Neuronal stem cell (in vitro differentiated cells): Measurements from ENCODE around the gene EML5.

Source experiments
- DNase-seq: peaks from one replicate; pipeline ENCODE4 v3.0.0-alpha.2; 2013; ENCODE audit warnings: low spot score
- H2AFZ ChIP-seq: one replicate; pipeline ENCODE4 v1.6.1; 2013; ENCODE audit warnings: mild to moderate bottlenecking, low read length, inconsistent platforms
- H2AK5ac ChIP-seq: 2 replicates; pipeline ENCODE4 v1.6.1; 2013; ENCODE audit warnings: low read depth, mild to moderate bottlenecking, inconsistent platforms, low read length, moderate library complexity, mixed read lengths
- H2BK120ac ChIP-seq: 2 replicates; pipeline ENCODE4 v1.6.1; 2013; ENCODE audit warnings: low read depth, mild to moderate bottlenecking, inconsistent platforms, low read length, moderate library complexity, mixed read lengths
- H2BK12ac ChIP-seq: one replicate; pipeline ENCODE4 v1.6.1; 2013; ENCODE audit warnings: low read length, inconsistent platforms
- H2BK15ac ChIP-seq: 2 replicates; pipeline ENCODE4 v1.6.1; 2013; ENCODE audit warnings: mild to moderate bottlenecking, low read length, inconsistent platforms, mixed read lengths
- H2BK5ac ChIP-seq: one replicate; pipeline ENCODE4 v1.6.1; 2013; ENCODE audit warnings: inconsistent platforms, mild to moderate bottlenecking, low read length, moderate library complexity
- H3K14ac ChIP-seq: one replicate; pipeline ENCODE4 v1.6.1; 2013; ENCODE audit warnings: low read length, inconsistent platforms
- H3K18ac ChIP-seq: 2 replicates; pipeline ENCODE4 v1.6.1; 2013; ENCODE audit warnings: low read length, inconsistent platforms
- H3K23ac ChIP-seq: 2 replicates; pipeline ENCODE4 v1.6.1; 2013; ENCODE audit warnings: low read depth, mild to moderate bottlenecking, mixed read lengths, low read length, inconsistent platforms; ENCODE audit not compliant: poor library complexity
- H3K27ac ChIP-seq: replicated peaks from 3 replicates; pipeline ENCODE4 v1.5.1; 2013; ENCODE audit warnings: low read length, inconsistent platforms
- H3K27me3 ChIP-seq, 3 experiments: 2 replicates each; pipeline ENCODE4 v1.6.1; 2013; ENCODE audit warnings: low read length in 3 of 3, mild to moderate bottlenecking in 2 of 3, inconsistent platforms in 1 of 3, low read depth in 1 of 3, mixed read lengths in 1 of 3, moderate library complexity in 1 of 3; ENCODE audit not compliant: control insufficient read depth in 3 of 3, insufficient read depth in 3 of 3
- H3K36me3 ChIP-seq, 2 donors: replicated peaks in 1 of 2; 2 replicates each; pipeline ENCODE4 v1.6.1; 2013; ENCODE audit warnings: low read length in 2 of 2; ENCODE audit not compliant: control insufficient read depth in 2 of 2, insufficient read depth in 2 of 2
- H3K4ac ChIP-seq: 2 replicates; pipeline ENCODE4 v1.6.1; 2013; ENCODE audit warnings: inconsistent platforms, mild to moderate bottlenecking, low read length, moderate library complexity
- H3K4me1 ChIP-seq, 2 donors: 1 replicate in 1 of 2; 2 replicates in 1 of 2; pipeline ENCODE4 v1.6.1; 2013; ENCODE audit warnings: low read length in 2 of 2, low read depth in 1 of 2; ENCODE audit not compliant: control insufficient read depth in 2 of 2, insufficient read depth in 1 of 2
- H3K4me2 ChIP-seq: one replicate; pipeline ENCODE4 v1.6.1; 2013; ENCODE audit warnings: mild to moderate bottlenecking, low read length, inconsistent platforms; ENCODE audit not compliant: insufficient read depth, poor library complexity, severe bottlenecking
- H3K4me3 ChIP-seq, 2 donors: 2 replicates each; pipeline ENCODE4 v1.5.1; 2013; ENCODE audit warnings: low read length in 2 of 2, mild to moderate bottlenecking in 2 of 2, inconsistent platforms in 1 of 2, moderate library complexity in 1 of 2
- H3K79me1 ChIP-seq: one replicate; pipeline ENCODE4 v1.6.1; 2013; ENCODE audit warnings: low read depth, mild to moderate bottlenecking, inconsistent platforms, low read length, moderate library complexity
- H3K9ac ChIP-seq: one replicate; pipeline ENCODE4 v1.6.1; 2013; ENCODE audit warnings: mild to moderate bottlenecking, low read depth, low read length, inconsistent platforms; ENCODE audit not compliant: poor library complexity
- H3K9me3 ChIP-seq, 2 donors: replicated peaks in 1 of 2; 2 replicates each; pipeline versions ENCODE3 to v1.6.1; 2013; ENCODE audit warnings: low read length in 2 of 2, mild to moderate bottlenecking in 2 of 2, inconsistent platforms in 1 of 2, low read depth in 1 of 2, mixed read lengths in 1 of 2, moderate library complexity in 1 of 2; ENCODE audit not compliant: control insufficient read depth in 2 of 2, insufficient read depth in 1 of 2
- H4K8ac ChIP-seq: one replicate; pipeline ENCODE4 v1.6.1; 2013; ENCODE audit warnings: low read depth, mild to moderate bottlenecking, inconsistent platforms, low read length, moderate library complexity
- H4K91ac ChIP-seq: one replicate; pipeline ENCODE4 v1.6.1; 2013; ENCODE audit warnings: low read length, low read depth, mild to moderate bottlenecking, inconsistent platforms; ENCODE audit not compliant: poor library complexity
- WGBS, 2 donors: extraction: QIAGEN DNeasy Blood & Tissue Kit; methylation state at CpG; one replicate each; pipeline ENCODE4 v1.1.7; 2013; ENCODE audit warnings: missing lambda C conversion rate in 2 of 2, mixed read lengths in 1 of 2; ENCODE audit not compliant: insufficient read length in 2 of 2, insufficient replicate concordance in 1 of 2; ENCODE audit errors: extremely low coverage in 2 of 2; 5-methylcytosine and 5-hydroxymethylcytosine counted together

Gene EML5

GRCh38 chr14:88612981-88613380 is 179.8 kb downstream of the EML5 start:
- H3K27ac ChIP-seq = no peak overlapping the region
- H2BK5ac ChIP-seq = no peak overlapping the region
- peaks cover 13 to 89% of the 10 kb centered on the region in 2 donors for H3K36me3 ChIP-seq
- H2AFZ ChIP-seq = no peak overlapping the region
- no peaks in the 10 kb centered on the region for H3K4me1 ChIP-seq
- no peak overlapping the region for H3K14ac ChIP-seq
- no peak overlapping the region for H2BK120ac ChIP-seq
- H2AK5ac ChIP-seq = no peak overlapping the region
- H3K18ac ChIP-seq = no peak overlapping the region
- no peak overlapping the region for H2BK15ac ChIP-seq
- H3K79me1 ChIP-seq = no peaks in the 10 kb centered on the region
- H3K4me2 ChIP-seq = no peak overlapping the region
- DNase-seq = no peak
- no peaks in the 10 kb centered on the region for H3K9me3 ChIP-seq
- H3K4ac ChIP-seq = no peak overlapping the region
- H3K27me3 ChIP-seq = no peaks in the 10 kb centered on the region
- H3K23ac ChIP-seq = no peak overlapping the region
- H3K9ac ChIP-seq = no peak overlapping the region
- H4K8ac ChIP-seq = no peak overlapping the region
- no peak overlapping the region for H2BK12ac ChIP-seq
- no peak overlapping the region for H4K91ac ChIP-seq
- no peak overlapping the region for H3K4me3 ChIP-seq
- no CpG with 5 or more reads among the region's 4 CpGs for WGBS, 2 donors

- Histone ChIP-seq H3K9me3 (no peaks in the 10 kb centered on the region), H2BK15ac (no peak overlapping the region), H3K79me1 (no peaks in the 10 kb centered on the region), H3K4me1 (no peaks in the 10 kb centered on the region), H3K36me3 (peaks cover 22 to 100% of the 10 kb centered on the region in 2 donors), H2BK120ac (no peak overlapping the region), H3K14ac (no peak overlapping the region), H3K4ac (no peak overlapping the region), H3K18ac (no peak overlapping the region), H4K8ac (no peak overlapping the region), H3K27ac (no peak overlapping the region), H3K23ac (no peak overlapping the region), H3K4me2 (no peak overlapping the region), H3K4me3 (no peak overlapping the region), H2AFZ (no peak overlapping the region), H2AK5ac (no peak overlapping the region), H3K27me3 (no peaks in the 10 kb centered on the region), H3K9ac (no peak overlapping the region), H2BK12ac (no peak overlapping the region), H4K91ac (no peak overlapping the region), H2BK5ac (no peak overlapping the region)
- DNase-seq = no peak
- WGBS, 2 donors = no CpG with 5 or more reads among the region's 1 CpG
Measured at GRCh38 chr14:88611878-88612277, 180.9 kb downstream of the EML5 start.

- no peak for DNase-seq
- H3K79me1 ChIP-seq = peaks cover 3% of the 10 kb centered on the region
- no peak overlapping the region for H2BK12ac ChIP-seq
- H3K9ac ChIP-seq = peak overlapping the region; percentile 9
- H3K23ac ChIP-seq = no peak overlapping the region
- H2BK15ac ChIP-seq = no peak overlapping the region
- peak overlapping the region in 1 of 2 donors; percentile 9 for H3K4me3 ChIP-seq
- H3K14ac ChIP-seq = no peak overlapping the region
- no peak overlapping the region for H2BK5ac ChIP-seq
- H2AK5ac ChIP-seq = no peak overlapping the region
- no peak overlapping the region for H3K4ac ChIP-seq
- no peak overlapping the region for H3K4me2 ChIP-seq
- no peak overlapping the region for H3K27ac ChIP-seq
- H3K9me3 ChIP-seq = no peaks in the 10 kb centered on the region
- H3K18ac ChIP-seq = no peak overlapping the region
- H4K8ac ChIP-seq = peak overlapping the region; percentile 52
- no peak overlapping the region for H2BK120ac ChIP-seq
- H3K36me3 ChIP-seq = peaks cover 31 to 100% of the 10 kb centered on the region in 2 donors
- no peak overlapping the region for H2AFZ ChIP-seq
- no peaks in the 10 kb centered on the region for H3K27me3 ChIP-seq
- no peak overlapping the region for H4K91ac ChIP-seq
- no peaks in the 10 kb centered on the region for H3K4me1 ChIP-seq
Measured at GRCh38 chr14:88607829-88608228, 184.9 kb downstream of the EML5 start.

- H2AK5ac ChIP-seq = no peak overlapping the region
- H3K4ac ChIP-seq = no peak overlapping the region
- H3K79me1 ChIP-seq = peaks cover 3% of the 10 kb centered on the region
- no peak overlapping the region for H2BK12ac ChIP-seq
- no peak overlapping the region for H3K9ac ChIP-seq
- H2AFZ ChIP-seq = no peak overlapping the region
- DNase-seq = no peak
- no CpG with 5 or more reads among the region's 2 CpGs for WGBS, 2 donors
- H3K27ac ChIP-seq = no peak overlapping the region
- H3K4me2 ChIP-seq = no peak overlapping the region
- H4K91ac ChIP-seq = no peak overlapping the region
- no peak overlapping the region for H3K23ac ChIP-seq
- H3K36me3 ChIP-seq = peaks cover 41 to 100% of the 10 kb centered on the region in 2 donors
- no peak overlapping the region for H3K14ac ChIP-seq
- no peak overlapping the region for H4K8ac ChIP-seq
- no peak overlapping the region for H3K18ac ChIP-seq
- H3K9me3 ChIP-seq = no peaks in the 10 kb centered on the region
- no peaks in the 10 kb centered on the region for H3K4me1 ChIP-seq
- no peak overlapping the region for H2BK15ac ChIP-seq
- H3K4me3 ChIP-seq = no peak overlapping the region
- no peak overlapping the region for H2BK120ac ChIP-seq
- H3K27me3 ChIP-seq = no peaks in the 10 kb centered on the region
- H2BK5ac ChIP-seq = no peak overlapping the region
Measured at GRCh38 chr14:88605594-88605993, 187.2 kb downstream of the EML5 start.
